Astrocyte (in vitro differentiated cells and primary cell): ENCODE results near the gene ABHD2. TPM values are rescaled to one million over a fixed set of nuclear protein-coding genes. Genes with fewer than 3 reads are reported as not detected.

Experiments used
- DNase-seq: peaks from one replicate; pipeline ENCODE4 v3.0.0-alpha.2; 2010; ENCODE audit warnings: low read depth
- FAIRE-seq: peaks from 2 replicates; lab custom pipeline; 2011; peaks lifted over from hg19 to GRCh38; lab: Jason Lieb, UNC
- H2AFZ ChIP-seq: 2 replicates; pipeline ENCODE4 v1.6.0; 2012; ENCODE audit warnings: low read depth, low read length, inconsistent platforms
- H3K27ac ChIP-seq: 2 replicates; pipeline ENCODE4 v1.5.1; 2011; ENCODE audit warnings: low read depth, low read length, inconsistent platforms
- H3K27me3 ChIP-seq: 2 replicates; pipeline ENCODE4 v1.6.0; 2011; ENCODE audit warnings: low read length, inconsistent platforms; ENCODE audit not compliant: insufficient read depth
- H3K36me3 ChIP-seq: 2 replicates; pipeline ENCODE4 v1.5.1; 2011; ENCODE audit warnings: low read length, inconsistent platforms; ENCODE audit not compliant: insufficient read depth
- H3K4me1 ChIP-seq: 2 replicates; pipeline ENCODE4 v1.5.1; 2011; ENCODE audit warnings: low read length, inconsistent platforms; ENCODE audit not compliant: insufficient read depth
- H3K4me2 ChIP-seq: 2 replicates; pipeline ENCODE4 v1.6.0; 2012; ENCODE audit warnings: low read length, inconsistent platforms
- H3K4me3 ChIP-seq: 2 replicates; pipeline ENCODE4 v1.5.1; 2011; ENCODE audit warnings: low read depth, mild to moderate bottlenecking, low read length, inconsistent platforms; ENCODE audit not compliant: insufficient read depth
- H3K79me2 ChIP-seq: 2 replicates; pipeline ENCODE4 v1.6.0; 2012; ENCODE audit warnings: mild to moderate bottlenecking, low read length, inconsistent platforms; ENCODE audit not compliant: insufficient read depth
- H3K9ac ChIP-seq: 2 replicates; pipeline ENCODE4 v1.6.0; 2012; ENCODE audit warnings: mild to moderate bottlenecking, low read length, inconsistent platforms
- H3K9me3 ChIP-seq: 2 replicates; pipeline ENCODE4 v1.5.1; 2012; ENCODE audit warnings: low read depth, mild to moderate bottlenecking, low read length, inconsistent platforms; ENCODE audit not compliant: insufficient read depth
- H4K20me1 ChIP-seq: 2 replicates; pipeline ENCODE4 v1.6.0; 2012; ENCODE audit warnings: low read length, inconsistent platforms; ENCODE audit not compliant: insufficient read depth
- H3K27ac Mint-ChIP-seq: one replicate; pipeline ENCODE4 v1.8.0; 2021; ENCODE audit warnings: mild to moderate bottlenecking, mixed read lengths; ENCODE audit not compliant: unreplicated experiment
- H3K27me3 Mint-ChIP-seq: one replicate; pipeline ENCODE4 v1.8.0; 2021; ENCODE audit warnings: low read depth, mixed read lengths; ENCODE audit not compliant: unreplicated experiment
- H3K36me3 Mint-ChIP-seq: one replicate; pipeline ENCODE4 v1.8.0; 2021; ENCODE audit warnings: low read depth, mixed read lengths; ENCODE audit not compliant: unreplicated experiment
- H3K4me1 Mint-ChIP-seq: one replicate; pipeline ENCODE4 v1.8.0; 2021; ENCODE audit warnings: low read depth, mixed read lengths; ENCODE audit not compliant: unreplicated experiment
- H3K4me3 Mint-ChIP-seq: one replicate; pipeline ENCODE4 v1.8.0; 2021; ENCODE audit warnings: mild to moderate bottlenecking, moderate library complexity, mixed read lengths; ENCODE audit not compliant: unreplicated experiment
- H3K9me3 Mint-ChIP-seq: one replicate; pipeline ENCODE4 v1.8.0; 2021; ENCODE audit warnings: mild to moderate bottlenecking, mixed read lengths; ENCODE audit not compliant: unreplicated experiment
- CTCF ChIP-seq: IDR thresholded peaks from 2 replicates; pipeline ENCODE4 v1.5.1; 2011; ENCODE audit warnings: low read depth, mild to moderate bottlenecking, inconsistent platforms, low read length, moderate library complexity; ENCODE audit not compliant: insufficient read depth
- EZH2 ChIP-seq: IDR thresholded peaks from 2 replicates; pipeline ENCODE4 v1.6.1; 2012; ENCODE audit warnings: mild to moderate bottlenecking, low read length, inconsistent platforms; ENCODE audit not compliant: insufficient read depth
- total RNA-seq: library from RNA; stranded (reverse); gene quantifications from 2 replicates; pipeline ENCODE4 v1.2.1, GENCODE V29; 2021

The ABHD2 gene
- total RNA-seq, 1 donor from 2014 or later, result 41.3 TPM

- no peaks in the 10 kb centered on the region for H3K9me3 Mint-ChIP-seq
- DNase-seq (no peak), FAIRE-seq (no peak)
- Histone ChIP-seq H3K4me2 (no peak overlapping the region), H4K20me1 (no peaks in the 10 kb centered on the region), H3K36me3 (no peaks in the 10 kb centered on the region), H3K4me3 (no peak overlapping the region), H3K27ac (no peak overlapping the region), H3K79me2 (no peaks in the 10 kb centered on the region), H3K4me1 (peaks cover 5% of the 10 kb centered on the region), H3K9me3 (no peaks in the 10 kb centered on the region), H2AFZ (no peak overlapping the region), H3K27me3 (no peaks in the 10 kb centered on the region), H3K9ac (no peak overlapping the region)
- no peak overlapping the region for H3K4me3 Mint-ChIP-seq
- no peak for TF ChIP-seq EZH2
- no peak for TF ChIP-seq CTCF
- H3K4me1 Mint-ChIP-seq, result peaks cover 3% of the 10 kb centered on the region
- peaks cover 3% of the 10 kb centered on the region for H3K36me3 Mint-ChIP-seq
- H3K27me3 Mint-ChIP-seq, result peaks cover 6% of the 10 kb centered on the region
- H3K27ac Mint-ChIP-seq, result no peak overlapping the region
Measured at GRCh38 chr15:89205991-89206585, 117.8 kb downstream of the ABHD2 start.

- H3K4me1 Mint-ChIP-seq, result peaks cover 3% of the 10 kb centered on the region
- Histone ChIP-seq H3K36me3 (no peaks in the 10 kb centered on the region), H3K9me3 (no peaks in the 10 kb centered on the region), H3K4me3 (no peak overlapping the region), H4K20me1 (no peaks in the 10 kb centered on the region), H3K4me2 (peak overlapping the region; percentile 62), H3K9ac (no peak overlapping the region), H2AFZ (peak overlapping the region; percentile 48), H3K79me2 (no peaks in the 10 kb centered on the region), H3K4me1 (peaks cover 5% of the 10 kb centered on the region), H3K27me3 (no peaks in the 10 kb centered on the region), H3K27ac (no peak overlapping the region)
- H3K27me3 Mint-ChIP-seq, result peaks cover 9% of the 10 kb centered on the region
- DNase-seq (peak; percentile 27), FAIRE-seq (no peak)
- peaks cover 3% of the 10 kb centered on the region for H3K36me3 Mint-ChIP-seq
- no peaks in the 10 kb centered on the region for H3K9me3 Mint-ChIP-seq
- no peak overlapping the region for H3K27ac Mint-ChIP-seq
- no peak overlapping the region for H3K4me3 Mint-ChIP-seq
- TF ChIP-seq EZH2 (no peak), CTCF (peak; percentile 85)
Measured at GRCh38 chr15:89206908-89207331, 118.7 kb downstream of the ABHD2 start.

- Histone ChIP-seq H3K4me1 (peaks cover 5% of the 10 kb centered on the region), H3K27me3 (no peaks in the 10 kb centered on the region), H4K20me1 (no peaks in the 10 kb centered on the region), H3K9me3 (no peaks in the 10 kb centered on the region), H3K36me3 (no peaks in the 10 kb centered on the region), H2AFZ (no peak overlapping the region), H3K79me2 (no peaks in the 10 kb centered on the region), H3K27ac (no peak overlapping the region), H3K4me3 (no peak overlapping the region), H3K4me2 (no peak overlapping the region), H3K9ac (no peak overlapping the region)
- DNase-seq, result no peak
- no peak for FAIRE-seq
- no peak overlapping the region for H3K27ac Mint-ChIP-seq
- H3K4me3 Mint-ChIP-seq, result no peak overlapping the region
- no peaks in the 10 kb centered on the region for H3K9me3 Mint-ChIP-seq
- TF ChIP-seq EZH2, result no peak
- TF ChIP-seq CTCF, result no peak
- H3K4me1 Mint-ChIP-seq, result peaks cover 3% of the 10 kb centered on the region
- H3K36me3 Mint-ChIP-seq, result peaks cover 3% of the 10 kb centered on the region
- H3K27me3 Mint-ChIP-seq, result peaks cover 9% of the 10 kb centered on the region
Measured at GRCh38 chr15:89208256-89208655, 120.0 kb downstream of the ABHD2 start.
